GM15510 (cell line): ENCODE measurements around the gene BRPF1.

ENCODE experiments used
- POLR2A ChIP-seq: IDR thresholded peaks from 3 replicates; pipeline ENCODE4 v1.6.1; 2011; ENCODE audit warnings: borderline replicate concordance; ENCODE audit not compliant: insufficient read length; ENCODE audit errors: extremely low read depth

BRPF1 gene

DNA sequence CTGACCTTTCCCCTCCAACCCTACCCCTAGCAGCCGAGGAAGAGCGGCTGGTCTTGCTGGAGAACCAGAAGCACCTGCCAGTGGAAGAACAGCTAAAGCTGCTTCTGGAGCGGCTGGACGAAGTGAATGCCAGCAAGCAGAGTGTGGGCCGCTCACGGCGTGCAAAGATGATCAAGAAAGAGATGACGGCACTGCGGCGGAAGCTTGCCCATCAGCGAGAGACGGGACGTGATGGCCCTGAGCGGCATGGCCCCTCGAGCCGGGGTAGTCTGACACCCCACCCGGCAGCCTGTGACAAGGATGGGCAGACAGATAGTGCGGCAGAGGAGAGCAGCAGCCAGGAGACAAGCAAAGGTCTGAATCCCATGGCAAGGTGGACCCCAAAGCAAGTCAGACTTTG, 12.0 kb downstream of the BRPF1 start:
- TF ChIP-seq POLR2A, result no peak

DNA sequence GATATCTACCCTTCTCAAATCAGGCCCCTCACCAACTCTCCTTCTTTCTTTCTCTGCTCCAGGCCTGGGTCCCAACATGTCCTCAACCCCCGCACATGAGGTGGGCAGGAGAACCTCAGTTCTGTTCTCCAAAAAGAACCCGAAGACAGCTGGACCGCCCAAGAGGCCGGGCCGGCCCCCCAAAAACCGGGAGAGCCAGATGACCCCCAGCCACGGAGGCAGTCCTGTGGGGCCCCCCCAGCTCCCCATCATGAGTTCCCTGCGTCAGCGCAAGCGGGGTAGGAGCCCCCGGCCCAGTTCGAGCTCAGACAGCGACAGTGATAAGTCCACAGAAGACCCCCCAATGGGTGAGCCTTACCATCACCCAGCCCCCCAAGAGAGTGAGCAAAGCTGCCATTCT, 12.6 kb downstream of the BRPF1 start:
- TF ChIP-seq POLR2A, result no peak

DNA sequence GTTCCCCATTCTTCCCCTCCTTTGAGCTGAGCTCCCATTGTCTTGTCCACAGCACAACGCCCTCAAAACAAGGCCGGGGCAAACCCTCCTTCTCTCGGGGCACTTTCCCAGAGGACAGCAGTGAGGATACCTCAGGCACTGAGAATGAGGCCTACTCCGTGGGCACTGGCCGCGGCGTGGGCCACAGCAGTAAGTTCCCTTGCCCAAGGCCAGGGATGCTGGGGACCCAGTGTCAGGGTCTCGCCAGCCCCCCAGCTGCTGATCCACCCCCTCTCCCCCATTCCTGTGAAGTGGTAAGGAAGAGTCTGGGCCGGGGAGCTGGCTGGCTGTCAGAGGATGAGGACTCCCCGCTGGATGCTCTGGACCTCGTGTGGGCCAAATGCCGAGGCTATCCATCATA, 14.0 kb downstream of the BRPF1 start:
- TF ChIP-seq POLR2A, result no peak

DNA sequence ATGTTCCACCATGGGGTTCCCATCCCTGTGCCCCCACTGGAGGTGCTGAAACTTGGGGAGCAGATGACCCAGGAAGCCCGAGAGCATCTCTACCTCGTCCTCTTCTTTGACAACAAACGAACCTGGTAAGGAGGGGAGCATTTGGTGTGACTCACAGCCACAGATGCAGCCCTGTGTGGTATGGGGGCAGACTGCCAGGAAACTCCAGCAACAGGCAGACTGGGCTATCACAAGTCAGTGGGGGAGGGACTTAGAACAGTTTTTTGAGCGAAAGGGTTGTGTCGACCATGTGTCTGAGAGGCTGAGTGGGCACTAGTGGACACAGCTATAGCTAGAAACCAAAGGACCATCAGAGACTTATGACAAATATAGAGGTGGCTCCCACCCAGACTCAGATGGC, 14.8 kb downstream of the BRPF1 start:
- no peak for TF ChIP-seq POLR2A

DNA sequence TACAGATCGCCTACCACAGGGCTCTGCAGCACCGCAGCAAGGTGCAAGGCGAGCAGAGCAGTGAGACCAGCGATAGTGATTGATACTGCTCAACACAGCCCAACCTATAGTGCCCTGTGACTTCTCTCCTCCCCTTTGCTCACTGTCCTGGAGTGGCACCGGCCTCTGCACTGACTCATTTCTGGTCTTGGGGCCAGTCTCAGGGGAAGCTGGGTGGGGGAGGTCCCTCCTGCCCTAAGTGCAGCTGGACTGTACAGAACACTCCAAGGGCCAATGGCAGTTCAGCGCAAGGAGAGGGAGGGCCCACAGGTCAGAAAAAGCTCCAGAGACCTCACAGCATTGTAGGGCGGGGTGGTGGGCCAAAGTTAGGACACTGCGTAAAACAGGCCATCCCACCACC, 15.7 kb downstream of the BRPF1 start:
- TF ChIP-seq POLR2A, result no peak

DNA sequence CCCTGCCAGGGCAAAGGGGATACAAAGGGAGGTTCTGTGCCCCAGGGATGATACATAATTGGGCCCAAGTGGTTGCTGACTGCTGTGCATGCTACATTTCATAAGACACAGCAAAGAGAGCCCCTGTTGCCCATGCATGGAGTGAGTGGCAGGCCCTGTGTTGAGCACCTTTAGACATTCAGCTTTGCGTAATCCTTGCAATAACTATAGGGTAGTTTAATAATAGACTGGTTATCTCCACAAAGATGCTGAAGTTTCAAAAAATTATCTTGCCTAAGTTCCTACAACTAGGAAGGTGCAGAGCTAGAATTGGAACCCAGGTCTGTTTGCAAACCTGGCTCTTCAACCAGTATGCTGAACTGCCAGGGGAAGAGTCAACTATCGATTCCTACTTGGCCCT, 16.5 kb downstream of the BRPF1 start:
- no peak for TF ChIP-seq POLR2A

DNA sequence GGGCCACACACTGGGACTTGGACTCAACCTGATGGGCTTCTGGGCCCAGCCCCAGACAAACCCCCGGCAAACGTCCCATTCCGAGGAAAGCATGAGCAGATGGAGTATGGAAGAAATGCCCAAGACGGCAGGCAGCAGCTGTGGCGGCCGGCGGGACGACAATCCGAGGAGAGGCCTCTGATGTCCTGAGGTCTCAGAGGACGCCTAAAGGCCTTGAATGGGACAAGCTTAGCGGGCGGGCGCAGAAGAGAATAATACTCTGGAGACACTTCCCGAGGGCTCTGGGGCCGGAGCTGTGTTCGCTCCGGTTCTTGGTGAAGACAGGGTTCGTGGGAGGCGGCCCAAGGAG, 17.7 kb downstream of the BRPF1 start:
- no peak for TF ChIP-seq POLR2A

DNA sequence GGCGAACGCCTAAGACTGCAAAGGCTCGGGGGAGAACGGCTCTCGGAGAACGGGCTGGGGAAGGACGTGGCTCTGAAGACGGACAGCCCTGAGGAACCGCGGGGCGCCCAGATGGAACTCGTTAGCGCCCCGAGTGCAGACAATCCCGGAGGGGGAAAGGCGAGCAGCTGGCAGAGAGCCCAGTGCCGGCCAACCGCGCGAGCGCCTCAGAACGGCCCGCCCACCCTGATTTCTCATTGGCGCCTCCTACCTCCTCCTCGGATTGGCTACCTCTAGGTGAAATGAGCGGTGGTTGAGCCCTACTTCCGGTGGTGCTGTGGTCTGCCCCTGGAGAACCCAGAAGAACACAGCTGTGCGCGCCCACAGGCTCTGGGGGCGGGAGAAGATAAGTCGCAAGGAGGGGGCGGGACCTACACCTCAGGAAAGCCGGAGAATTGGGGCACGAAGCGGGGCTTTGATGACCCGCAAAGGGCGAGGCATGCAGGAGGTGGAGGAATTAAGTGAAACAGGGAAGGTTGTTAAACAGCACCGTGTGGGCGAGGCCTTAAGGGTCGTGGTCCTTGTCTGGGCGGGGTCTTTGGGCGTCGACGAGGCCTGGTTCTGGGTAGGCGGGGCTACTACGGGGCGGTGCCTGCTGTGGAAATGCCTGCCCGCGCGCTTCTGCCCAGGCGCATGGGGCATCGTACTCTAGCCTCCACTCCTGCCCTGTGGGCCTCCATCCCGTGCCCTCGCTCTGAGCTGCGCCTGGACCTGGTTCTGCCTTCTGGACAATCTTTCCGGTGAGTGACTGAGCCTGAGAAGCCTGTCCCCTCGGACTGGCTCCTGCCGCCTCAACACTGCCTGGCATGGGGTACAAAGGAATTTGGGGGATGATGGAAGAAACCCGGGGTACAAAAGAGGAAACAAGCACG, 18.4 kb downstream of the BRPF1 start, which contains the start of gene OGG1:
OGG1 (plus strand) TSS at position 308 of the 911 bp plus-strand sequence; CDS start at position 643, 335 bp downstream.
- TF ChIP-seq POLR2A, result peak; percentile 54

DNA sequence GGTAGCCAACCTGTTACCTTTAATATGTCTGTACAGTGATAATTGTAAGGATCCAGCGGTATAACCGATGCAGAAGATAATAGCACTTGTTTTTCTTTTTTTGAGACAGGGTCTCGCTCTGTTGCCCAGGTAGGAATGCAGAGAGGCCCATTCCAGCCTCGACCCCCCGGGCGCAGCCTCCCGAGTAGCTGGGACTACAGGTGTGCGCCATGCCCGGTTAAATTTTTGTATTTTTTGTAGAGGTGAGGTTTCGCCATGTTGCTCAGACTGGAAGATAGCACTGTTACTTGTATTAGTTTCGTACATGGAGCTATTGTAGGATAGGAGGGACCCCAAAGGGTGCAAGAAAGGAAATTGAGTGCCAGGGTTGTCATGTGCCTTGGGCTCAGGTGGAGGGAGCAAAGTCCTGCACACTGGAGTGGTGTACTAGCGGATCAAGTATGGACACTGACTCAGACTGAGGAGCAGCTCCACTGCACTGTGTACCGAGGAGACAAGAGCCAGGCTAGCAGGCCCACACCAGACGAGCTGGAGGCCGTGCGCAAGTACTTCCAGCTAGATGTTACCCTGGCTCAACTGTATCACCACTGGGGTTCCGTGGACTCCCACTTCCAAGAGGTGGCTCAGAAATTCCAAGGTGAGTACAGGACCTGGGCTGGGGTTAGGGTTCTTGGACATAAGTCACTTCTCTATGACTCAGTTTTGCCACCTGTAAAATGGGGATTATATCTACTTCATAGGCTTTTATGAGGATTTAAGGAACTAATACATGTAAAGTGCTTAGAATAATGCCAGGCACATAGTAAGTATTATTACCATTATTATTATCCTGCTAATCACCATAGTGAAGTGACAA, 19.2 kb downstream of the BRPF1 start:
- no peak for TF ChIP-seq POLR2A

DNA sequence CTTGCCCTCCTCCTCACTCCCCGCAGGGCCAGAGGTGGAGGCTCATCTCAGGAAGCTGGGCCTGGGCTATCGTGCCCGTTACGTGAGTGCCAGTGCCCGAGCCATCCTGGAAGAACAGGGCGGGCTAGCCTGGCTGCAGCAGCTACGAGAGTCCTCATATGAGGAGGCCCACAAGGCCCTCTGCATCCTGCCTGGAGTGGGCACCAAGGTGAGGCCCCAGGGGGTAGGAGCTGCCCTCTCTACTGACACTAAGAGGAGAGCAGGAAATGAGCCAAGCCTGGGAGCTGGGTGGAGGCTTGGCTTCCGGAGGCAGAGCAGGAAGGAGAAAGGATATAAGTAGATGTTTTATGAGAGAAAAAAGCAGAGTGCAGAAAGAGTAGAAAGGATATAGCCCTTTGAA, 23.1 kb downstream of the BRPF1 start:
- no peak for TF ChIP-seq POLR2A

DNA sequence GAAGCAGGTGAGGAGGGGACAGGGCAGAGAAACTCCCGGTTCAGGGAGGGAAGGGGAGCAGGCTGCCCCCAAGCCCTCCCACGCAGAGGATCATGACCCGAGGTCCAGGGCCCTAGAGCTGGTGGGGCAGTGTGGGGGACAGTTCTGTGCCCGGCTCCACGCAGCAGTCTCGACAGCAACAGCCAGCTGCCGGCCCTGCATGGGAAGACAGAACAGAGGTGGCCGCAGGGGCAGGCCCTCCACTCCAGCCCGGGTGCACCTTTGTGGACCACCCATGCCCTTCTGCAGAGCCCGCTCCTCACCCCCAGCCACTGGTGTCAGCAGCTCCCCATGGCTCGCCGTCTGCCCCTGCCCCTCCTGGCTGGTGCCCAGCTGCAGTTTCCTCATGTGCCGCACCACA, 25.9 kb downstream of the BRPF1 start:
- no peak for TF ChIP-seq POLR2A

DNA sequence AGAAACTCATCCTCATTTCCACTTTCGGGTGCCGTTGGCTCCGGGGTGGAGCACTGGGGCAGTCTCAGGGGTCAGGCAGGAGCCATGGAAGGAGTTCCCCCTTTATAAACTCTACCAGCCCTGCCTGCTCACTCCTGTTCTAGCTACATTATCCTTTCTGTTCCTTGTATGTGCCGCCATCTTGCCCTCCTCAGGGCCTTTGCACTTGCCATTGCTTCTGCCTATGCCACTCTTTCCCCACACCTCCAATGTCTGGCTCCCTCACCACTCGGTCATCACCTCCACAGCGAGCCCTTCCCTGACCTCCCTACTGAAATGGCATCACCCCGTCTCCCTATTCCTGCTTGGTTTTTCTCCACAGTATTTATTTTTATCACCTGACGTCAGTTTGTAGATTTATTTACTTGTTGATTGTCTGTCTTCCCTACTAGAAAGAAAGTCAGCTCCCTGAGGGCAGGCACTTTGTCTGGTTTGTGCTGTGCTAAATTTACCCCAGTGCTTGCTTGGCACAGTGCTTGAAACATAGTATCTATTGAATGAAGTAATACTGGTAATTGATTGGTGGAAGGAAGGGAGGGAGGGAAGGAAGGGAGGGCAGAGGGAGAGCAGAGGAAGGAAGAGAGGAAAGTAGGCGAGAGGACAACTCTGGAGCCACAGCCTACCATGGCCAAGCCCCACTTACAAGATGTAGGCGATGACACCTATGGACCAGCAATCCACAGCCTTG, 29.4 kb downstream of the BRPF1 start:
- no peak for TF ChIP-seq POLR2A

DNA sequence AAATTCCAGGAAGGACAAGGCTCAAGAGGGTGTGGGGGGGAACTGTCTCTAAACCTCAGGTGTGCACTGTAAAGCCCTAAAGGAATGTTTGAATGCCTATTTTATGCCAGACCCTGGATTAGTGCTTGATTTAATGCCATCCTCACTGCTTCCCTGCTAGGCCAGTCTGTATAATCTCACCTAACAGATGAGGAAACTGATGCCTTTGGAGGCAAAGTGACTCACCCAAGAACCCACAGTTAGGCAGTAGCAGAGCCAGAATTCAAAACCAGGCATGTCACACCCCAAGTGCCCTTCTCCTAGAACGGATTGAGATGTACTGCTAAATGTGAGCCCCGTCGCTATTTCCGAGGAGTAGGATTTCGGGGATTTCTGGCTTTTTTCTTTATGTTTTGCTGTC, 30.4 kb downstream of the BRPF1 start:
- no peak for TF ChIP-seq POLR2A

DNA sequence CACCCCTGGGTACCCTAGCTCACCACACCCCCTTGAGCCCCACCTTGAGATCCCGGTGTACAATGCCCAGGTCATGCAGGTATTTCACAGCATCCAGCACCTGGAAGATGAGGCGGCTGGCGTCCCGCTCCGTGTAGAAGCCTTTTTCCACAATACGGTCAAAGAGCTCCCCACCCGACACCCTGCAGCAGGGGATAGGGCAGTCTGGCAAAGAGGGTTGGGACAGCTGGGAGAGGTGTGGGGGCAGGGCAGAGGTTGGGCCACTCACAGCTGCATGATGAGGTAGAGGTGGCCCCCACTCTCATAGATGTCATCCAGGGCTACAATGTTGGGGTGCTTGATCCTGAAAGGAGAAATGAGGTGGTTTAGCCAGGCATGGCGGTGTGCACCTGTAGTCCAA, 31.3 kb downstream of the BRPF1 start:
- TF ChIP-seq POLR2A, result no peak

DNA sequence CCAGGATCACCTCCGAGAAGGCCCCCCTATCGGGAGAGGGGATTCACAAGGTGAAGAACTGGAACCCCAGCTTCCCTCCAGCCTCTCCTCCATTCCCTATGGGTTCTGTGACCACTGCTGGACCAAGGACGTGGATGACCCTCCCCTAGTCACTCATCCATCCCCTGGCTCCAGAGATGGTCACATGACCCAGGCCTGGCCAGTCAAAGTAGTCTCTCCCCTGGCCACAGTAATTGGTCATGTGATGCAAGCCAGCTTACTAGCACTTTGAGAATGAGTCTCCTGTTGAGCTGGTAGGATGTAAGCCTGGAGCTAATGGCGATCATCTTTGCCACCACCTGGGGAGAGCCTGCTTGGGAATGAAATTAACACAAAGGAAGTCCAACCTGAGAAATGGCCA, 34.3 kb downstream of the BRPF1 start:
- TF ChIP-seq POLR2A, result no peak

DNA sequence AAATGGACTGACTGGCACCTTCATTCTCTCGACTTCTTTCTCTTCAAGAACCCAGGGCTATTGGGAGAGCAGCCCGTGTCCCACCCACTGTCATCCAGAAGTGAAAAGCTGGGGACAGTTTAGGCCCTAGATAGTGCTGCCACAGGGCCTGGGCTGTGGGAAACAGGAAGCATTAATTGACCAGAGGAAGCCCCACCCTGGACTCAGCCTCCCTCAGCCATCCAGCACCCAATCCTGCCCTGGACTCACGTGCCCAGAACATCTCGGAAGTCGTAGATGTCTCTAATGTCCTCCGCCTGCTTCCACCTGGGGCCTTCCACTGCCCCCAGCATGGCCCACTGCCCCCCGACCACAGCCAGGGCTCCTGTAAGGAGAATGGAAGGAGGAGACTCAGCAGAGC, 35.9 kb downstream of the BRPF1 start:
- no peak for TF ChIP-seq POLR2A

DNA sequence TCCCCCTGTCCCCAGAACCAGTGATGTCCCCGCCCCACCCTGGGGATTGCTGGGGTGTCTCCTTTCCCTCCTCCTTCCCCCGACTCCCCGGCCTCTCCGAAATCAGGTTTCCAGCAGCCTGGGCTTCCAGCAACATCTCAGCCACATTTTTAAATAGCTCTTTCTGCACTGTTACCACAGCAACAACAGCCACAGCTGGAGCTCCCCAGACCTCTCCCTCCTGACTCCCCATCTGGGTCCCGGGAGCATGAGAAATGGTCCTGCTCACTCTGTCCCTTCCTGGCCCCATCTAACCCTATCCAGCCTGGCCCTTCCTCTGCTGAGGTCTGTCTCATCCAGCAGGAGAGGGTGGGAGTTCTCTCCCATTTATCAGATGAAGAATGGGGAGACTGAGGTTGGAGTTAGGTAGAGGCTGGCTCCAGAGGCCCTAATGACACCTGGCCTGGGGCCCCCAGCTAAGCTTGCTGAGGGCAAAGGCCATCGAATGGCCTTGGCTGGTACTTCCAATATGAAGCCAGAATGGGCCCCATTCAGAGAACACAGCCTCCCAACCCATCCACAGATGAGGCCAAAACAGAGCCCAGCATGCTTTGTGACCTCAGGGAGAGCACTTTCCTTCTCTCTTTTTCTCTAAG, 36.7 kb downstream of the BRPF1 start:
- no peak for TF ChIP-seq POLR2A
